K562 (cell line): ENCODE data around the gene FANCF. TPM values are rescaled to one million over a fixed set of nuclear protein-coding genes. Genes with fewer than 3 reads are reported as not detected.

Source experiments
- ATAC-seq: fragments of 200-7000 bp; cut with Tn5 transposase; 3 replicates; pipeline ENCODE4 v1.9.1; 2020; ENCODE audit warnings: moderate library complexity
- BruUV-seq: library from RNA; stranded (reverse); fragments of 400-500 nt; replicated peaks from 2 replicates; lab custom pipeline; 2021; lab: Mats Ljungman, UMichigan
- CTCF ChIA-PET: fragments of 300-600 bp; formaldehyde crosslinking; extraction: SDS; loops from one replicate; lab custom pipeline; 2021; ENCODE audit warnings: low intra/inter-chr PET ratio; lab: Yijun Ruan, JAX
- POLR2A ChIA-PET: fragments of 300-600, 350-650 bp; sonication (Branson Sonifier 250); formaldehyde crosslinking; extraction: SDS; loops from one replicate; lab custom pipeline; 2021; ENCODE audit warnings: antibody characterized with exemption, inconsistent platforms; lab: Yijun Ruan, JAX
- DNase-seq, 4 experiments: peaks; one replicate each; pipeline versions ENCODE4 v3.0.0 to v3.0.0-alpha.2; 2011 to 2018; ENCODE audit warnings: low spot score in 3 of 4, mixed read lengths in 3 of 4; ENCODE audit errors: extremely low read depth in 1 of 4
- FAIRE-seq: peaks from 2 replicates; lab custom pipeline; 2011; peaks lifted over from hg19 to GRCh38; lab: Jason Lieb, UNC
- H2AFZ ChIP-seq: 2 replicates; pipeline ENCODE4 v1.6.0; 2011; ENCODE audit warnings: low read depth, low read length, control low read depth, inconsistent platforms
- H3K27ac ChIP-seq: fragments of 200-600 bp; 3 replicates; pipeline ENCODE4 v1.8.0; 2011; ENCODE audit warnings: low read depth, mild to moderate bottlenecking, control low read depth, inconsistent platforms, low read length, moderate library complexity, mixed read lengths; ENCODE audit errors: extremely low read depth
- H3K27me3 ChIP-seq, 2 experiments: fragments of 300-600 bp in 1 of 2; 2 replicates in 1 of 2; 3 replicates in 1 of 2; pipeline versions ENCODE4 v1.6.0 to v1.8.0; 2011; ENCODE audit warnings: inconsistent platforms in 2 of 2, low read length in 2 of 2, mild to moderate bottlenecking in 1 of 2, mixed read lengths in 1 of 2, moderate library complexity in 1 of 2; ENCODE audit not compliant: control insufficient read depth in 2 of 2, insufficient read depth in 2 of 2
- H3K36me3 ChIP-seq: fragments of 300-600 bp; 3 replicates; pipeline ENCODE4 v1.8.0; 2011; ENCODE audit warnings: mild to moderate bottlenecking, low read length, inconsistent platforms; ENCODE audit not compliant: control insufficient read depth, insufficient read depth
- H3K4me1 ChIP-seq, 2 experiments: fragments of 200-600 bp in 1 of 2; replicated peaks in 1 of 2; 2 replicates in 1 of 2; 3 replicates in 1 of 2; pipeline versions ENCODE4 v1.5.1 to v1.8.0; 2011; ENCODE audit warnings: inconsistent platforms in 2 of 2, low read length in 2 of 2, mild to moderate bottlenecking in 1 of 2, mixed read lengths in 1 of 2, moderate library complexity in 1 of 2; ENCODE audit not compliant: control insufficient read depth in 2 of 2, insufficient read depth in 2 of 2
- H3K4me2 ChIP-seq: 2 replicates; pipeline ENCODE4 v1.6.1; 2011; ENCODE audit warnings: low read length, control low read depth, inconsistent platforms, mixed read lengths; ENCODE audit not compliant: insufficient read depth
- H3K4me3 ChIP-seq: fragments of 200-600 bp; sonication (generic), shearing (Covaris generic); 2 replicates; pipeline ENCODE4 v1.5.1; 2016; ENCODE audit warnings: control low read depth, inconsistent platforms
- H3K79me2 ChIP-seq: fragments of 200-600 bp; 3 replicates; pipeline ENCODE4 v1.8.0; 2011; ENCODE audit warnings: low read length, inconsistent platforms; ENCODE audit not compliant: control insufficient read depth, insufficient read depth
- H3K9ac ChIP-seq, 2 experiments: 2 replicates each; pipeline versions ENCODE4 v1.6.0 to v1.6.1; 2011; ENCODE audit warnings: low read depth in 2 of 2, low read length in 2 of 2, control low read depth in 1 of 2, inconsistent platforms in 1 of 2, mild to moderate bottlenecking in 1 of 2, mixed read lengths in 1 of 2; ENCODE audit not compliant: insufficient read depth in 1 of 2
- H3K9me1 ChIP-seq: one replicate; pipeline ENCODE4 v1.6.0; 2011; ENCODE audit warnings: inconsistent platforms, mild to moderate bottlenecking, low read length, moderate library complexity; ENCODE audit not compliant: control insufficient read depth, insufficient read depth
- H3K9me3 ChIP-seq: replicated peaks from 2 replicates; pipeline ENCODE4 v1.5.1; 2011; ENCODE audit warnings: low read depth, low read length, inconsistent platforms; ENCODE audit not compliant: control insufficient read depth, insufficient read depth
- H4K20me1 ChIP-seq: replicated peaks from 2 replicates; pipeline ENCODE4 v1.6.1; 2011; ENCODE audit warnings: low read length, inconsistent platforms, mixed read lengths; ENCODE audit not compliant: control insufficient read depth, insufficient read depth
- GTF2E2 ChIP-seq: fragments of 200-800 bp; sonication (Bioruptor generic); IDR thresholded peaks from 2 replicates; pipeline ENCODE4 v1.6.1; 2016; ENCODE audit warnings: missing genetic modification characterization, missing compliant biosample characterization
- PCBP2 ChIP-seq: fragments of 200-400 bp; formaldehyde crosslinking; IDR thresholded peaks from 2 replicates; pipeline ENCODE4 v1.6.1; 2018; ENCODE audit warnings: low read length, low read depth, mild to moderate bottlenecking, moderate library complexity; ENCODE audit not compliant: poor library complexity, severe bottlenecking
- POLR2G ChIP-seq: fragments of 200-400 bp; formaldehyde crosslinking; IDR thresholded peaks from 2 replicates; pipeline ENCODE4 v1.6.1; 2017; ENCODE audit warnings: low read depth, mild to moderate bottlenecking, antibody characterized with exemption, low read length, moderate library complexity
- RBM17 ChIP-seq: fragments of 200-400 bp; formaldehyde crosslinking; IDR thresholded peaks from 2 replicates; pipeline ENCODE4 v1.6.1; 2017; ENCODE audit warnings: low read depth, mild to moderate bottlenecking, low read length, borderline replicate concordance
- SP1 ChIP-seq: sonication (generic); formaldehyde crosslinking; IDR thresholded peaks from 2 replicates; pipeline ENCODE4 v1.8.1; 2022; ENCODE audit warnings: mild to moderate bottlenecking, missing genetic modification reagents
- ZEB2 ChIP-seq: fragments of 450-650 bp; IDR thresholded peaks from 2 replicates; pipeline ENCODE4 v1.6.1; 2016
- whole genome bisulfite sequencing: fragments of 100-300 bp; shearing (Covaris generic); methylation state at CpG from one replicate; pipeline ENCODE4 v1.1.6; 2016; ENCODE audit warnings: low coverage, mixed read lengths; ENCODE audit not compliant: insufficient coverage; ENCODE audit errors: missing lambda C conversion rate; 5-methylcytosine and 5-hydroxymethylcytosine counted together
- in situ Hi-C: fragments of 300-500 bp; cut with MboI; formaldehyde crosslinking; loops from 4 replicates; pipeline ENCODE4 v1.15.0; 2018; ENCODE audit warnings: inconsistent platforms, mixed read lengths
- intact Hi-C: fragments of 100-400 bp; cut with micrococcal nuclease; formaldehyde crosslinking; loops from 2 replicates; pipeline ENCODE4 v1.14.2; 2022
- polyA plus RNA-seq, 8 experiments: library from polyadenylated mRNA; depleted of rRNA in 4 of 8; stranded (reverse) in 5 of 8; unstranded in 3 of 8; fragments of >200 nt; fragmentation: Nextera tagmentation in 2 of 8; fragmentation: Illumina TruSeq in 1 of 8; extraction: Ambion mirVana in 2 of 8; extraction: Trizol in 1 of 8; gene quantifications; 2 replicates each; pipeline versions ENCODE4 v1.2.1 to v1.2.3, GENCODE V29; 2011 to 2014; ENCODE audit warnings: inconsistent platforms in 1 of 8, missing spikeins in 1 of 8
- total RNA-seq, 7 experiments: library from RNA; depleted of rRNA in 6 of 7; stranded (reverse); fragments of >200 nt in 6 of 7; fragmentation: Illumina TruSeq in 2 of 7; extraction: Trizol in 2 of 7; gene quantifications; 2 replicates each; pipeline versions ENCODE4 v1.2.1 to v1.2.3, GENCODE V29; 2011 to 2021; ENCODE audit warnings: low replicate concordance in 1 of 7
- TF ChIP-seq, protein P1 (sequence below): sonication (generic); formaldehyde crosslinking; IDR thresholded peaks from 2 replicates; pipeline ENCODE4 v1.9.0; 2022; ENCODE audit warnings: mild to moderate bottlenecking, missing genetic modification reagents
- TF ChIP-seq, protein P2 (sequence below): fragments of 250-450 bp; sonication (Bioruptor Pico); IDR thresholded peaks from 2 replicates; pipeline ENCODE4 v1.6.1; 2021; ENCODE audit warnings: mild to moderate bottlenecking
- TF ChIP-seq, protein P3 (sequence below): fragments of 450-650 bp; formaldehyde crosslinking; IDR thresholded peaks from 2 replicates; pipeline ENCODE4 v1.4.0; 2022; ENCODE audit warnings: missing genetic modification characterization

The FANCF gene
- total and polyA plus RNA-seq, 9 of the 15 experiments (the other 6 are each of a cell fraction or from before 2014, with no cell fraction given), result 0.99 to 10.3 (median 7.5) TPM

DNA sequence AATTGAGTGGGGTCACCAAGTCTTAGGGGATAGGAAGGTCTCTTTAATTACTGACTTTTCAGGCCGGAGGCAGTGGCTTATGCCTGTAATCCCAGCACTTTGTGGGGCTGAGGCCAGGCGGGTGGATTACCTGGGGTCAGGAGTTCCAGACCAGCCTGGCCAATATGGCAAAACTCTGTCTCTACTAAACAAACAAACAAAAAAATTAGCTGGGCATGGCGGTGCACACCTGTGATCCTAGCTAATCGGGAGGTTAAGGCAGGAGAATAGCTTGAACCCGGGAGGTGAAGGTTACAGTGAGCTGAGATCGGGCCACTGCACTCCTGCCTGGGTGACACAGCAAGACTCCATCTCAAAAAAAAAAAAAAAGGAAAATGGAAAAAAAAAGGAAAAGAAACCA, 1.8 kb upstream of the FANCF start (continued):
- TF ChIP-seq RBM17 (no peak), SP1 (CRISPR knock-in tag) (no peak), ZEB2 (no peak), PCBP2 (no peak)
- TF ChIP-seq, protein P1, sequence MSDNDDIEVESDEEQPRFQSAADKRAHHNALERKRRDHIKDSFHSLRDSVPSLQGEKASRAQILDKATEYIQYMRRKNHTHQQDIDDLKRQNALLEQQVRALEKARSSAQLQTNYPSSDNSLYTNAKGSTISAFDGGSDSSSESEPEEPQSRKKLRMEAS, result no peak
- TF ChIP-seq, protein P2, sequence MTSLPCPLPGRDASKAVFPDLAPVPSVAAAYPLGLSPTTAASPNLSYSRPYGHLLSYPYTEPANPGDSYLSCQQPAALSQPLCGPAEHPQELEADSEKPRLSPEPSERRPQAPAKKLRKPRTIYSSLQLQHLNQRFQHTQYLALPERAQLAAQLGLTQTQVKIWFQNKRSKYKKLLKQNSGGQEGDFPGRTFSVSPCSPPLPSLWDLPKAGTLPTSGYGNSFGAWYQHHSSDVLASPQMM (CRISPR knock-in tag), result no peak
- TF ChIP-seq, protein P3, sequence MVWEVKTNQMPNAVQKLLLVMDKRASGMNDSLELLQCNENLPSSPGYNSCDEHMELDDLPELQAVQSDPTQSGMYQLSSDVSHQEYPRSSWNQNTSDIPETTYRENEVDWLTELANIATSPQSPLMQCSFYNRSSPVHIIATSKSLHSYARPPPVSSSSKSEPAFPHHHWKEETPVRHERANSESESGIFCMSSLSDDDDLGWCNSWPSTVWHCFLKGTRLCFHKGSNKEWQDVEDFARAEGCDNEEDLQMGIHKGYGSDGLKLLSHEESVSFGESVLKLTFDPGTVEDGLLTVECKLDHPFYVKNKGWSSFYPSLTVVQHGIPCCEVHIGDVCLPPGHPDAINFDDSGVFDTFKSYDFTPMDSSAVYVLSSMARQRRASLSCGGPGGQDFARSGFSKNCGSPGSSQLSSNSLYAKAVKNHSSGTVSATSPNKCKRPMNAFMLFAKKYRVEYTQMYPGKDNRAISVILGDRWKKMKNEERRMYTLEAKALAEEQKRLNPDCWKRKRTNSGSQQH (CRISPR knock-in tag), result no peak

DNA sequence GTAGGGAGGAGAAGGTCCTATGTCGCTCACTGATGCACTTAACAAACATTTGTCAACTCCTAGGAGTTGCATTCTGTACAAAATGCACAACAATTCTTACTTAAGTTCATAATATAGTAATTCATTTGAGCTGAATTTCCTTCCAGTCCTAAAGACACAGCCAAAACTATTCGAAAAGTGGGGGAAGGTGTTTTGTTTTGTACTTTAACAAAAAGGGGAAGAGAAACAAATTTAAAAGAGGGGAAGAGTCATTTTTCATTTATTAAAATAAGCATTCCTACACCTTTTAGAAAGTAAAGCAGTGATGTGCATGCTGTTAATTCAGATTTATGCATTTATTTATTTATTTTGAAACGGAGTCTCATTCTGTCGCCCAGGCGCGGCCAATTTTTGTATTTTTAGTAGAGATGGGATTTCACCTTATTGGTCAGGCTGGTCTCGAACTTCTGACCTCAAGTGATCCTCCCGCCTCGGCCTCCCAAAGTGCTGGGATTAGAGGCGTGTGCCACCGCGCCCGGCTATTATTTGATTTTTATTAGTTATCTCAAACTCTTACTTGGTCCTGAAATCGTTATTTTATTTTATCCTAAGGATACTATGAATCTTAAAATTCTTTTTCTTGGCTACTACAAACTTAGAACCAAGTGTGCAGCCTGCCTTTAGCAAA, 1.1 kb upstream of the FANCF start:
- Histone ChIP-seq H3K9me3 (no peaks in the 10 kb centered on the region), H2AFZ (peak overlapping the region; percentile 92), H3K36me3 (no peaks in the 10 kb centered on the region), H3K27me3 (no peaks in the 10 kb centered on the region), H3K79me2 (peaks cover 27% of the 10 kb centered on the region), H3K4me3 (peak overlapping the region; percentile 75), H3K27ac (peak overlapping the region; percentile 83; the same call in 1 of the 3 replicates), H4K20me1 (no peaks in the 10 kb centered on the region), H3K4me2 (peak overlapping the region; percentile 94), H3K4me1 (peaks cover 0 to 8% of the 10 kb centered on the region in 2 experiments; a peak in 1 of 5 replicates), H3K9ac (peak overlapping the region in 1 of 2 experiments; percentile 80; a peak in 2 of 4 replicates), H3K9me1 (no peaks in the 10 kb centered on the region)
- 74% methylated on average over 14 of the region's 14 CpGs for WGBS
- no peak for FAIRE-seq
- intact Hi-C loops, result no loop called here
- no peak for ATAC-seq
- no TSS peak for BruUV-seq
- ChIA-PET CTCF (no interaction called here), POLR2A (interaction anchor here (1.1 kb wide), 1 partner anchor 17 kb away, joined by 3 read pairs; no protein-coding TSS in a partner anchor)
- in situ Hi-C loops, result no loop called here
- TF ChIP-seq POLR2G (no peak), GTF2E2 (tag) (0 out of 2 replicates have a peak, but pooled peaks have one; percentile 10)
- peak in 1 of 4 experiments; percentile 7 for DNase-seq
